Measurements from ENCODE around the gene PKP4.

DNA sequence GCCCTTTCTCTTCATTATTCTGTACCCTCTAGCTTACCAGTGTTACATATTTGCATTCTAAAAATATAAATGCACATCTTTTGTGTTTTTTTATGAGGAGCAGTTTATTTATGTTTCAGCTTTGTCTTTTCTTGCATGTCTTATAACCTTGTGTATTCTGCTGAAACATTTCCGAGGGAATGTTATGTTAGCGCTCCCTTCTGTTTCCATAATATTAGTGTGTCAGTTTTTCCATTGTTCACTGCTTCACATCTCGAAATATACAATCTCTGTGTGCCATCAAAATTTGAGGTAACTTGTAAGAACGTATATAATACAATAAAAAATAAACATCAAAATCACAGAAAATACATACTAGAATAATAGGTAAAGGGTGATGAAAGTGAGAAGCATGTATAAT, 153.3 kb downstream of the PKP4 start:
- no peak for TF ChIP-seq POLR2AphosphoS5 (IDR thresholded peaks at IDR 0.05; ENCODE audit: low read depth, low read length)
- no peak for TF ChIP-seq POLR2A (IDR thresholded peaks at IDR 0.05; ENCODE audit: control extremely low read depth in 1 of 2, low read depth in 2 of 2, low read length in 2 of 2)
- TF ChIP-seq SIX5 (IDR thresholded peaks at IDR 0.05; ENCODE audit: low read depth, low read length), result no peak
- TF ChIP-seq, protein P1, sequence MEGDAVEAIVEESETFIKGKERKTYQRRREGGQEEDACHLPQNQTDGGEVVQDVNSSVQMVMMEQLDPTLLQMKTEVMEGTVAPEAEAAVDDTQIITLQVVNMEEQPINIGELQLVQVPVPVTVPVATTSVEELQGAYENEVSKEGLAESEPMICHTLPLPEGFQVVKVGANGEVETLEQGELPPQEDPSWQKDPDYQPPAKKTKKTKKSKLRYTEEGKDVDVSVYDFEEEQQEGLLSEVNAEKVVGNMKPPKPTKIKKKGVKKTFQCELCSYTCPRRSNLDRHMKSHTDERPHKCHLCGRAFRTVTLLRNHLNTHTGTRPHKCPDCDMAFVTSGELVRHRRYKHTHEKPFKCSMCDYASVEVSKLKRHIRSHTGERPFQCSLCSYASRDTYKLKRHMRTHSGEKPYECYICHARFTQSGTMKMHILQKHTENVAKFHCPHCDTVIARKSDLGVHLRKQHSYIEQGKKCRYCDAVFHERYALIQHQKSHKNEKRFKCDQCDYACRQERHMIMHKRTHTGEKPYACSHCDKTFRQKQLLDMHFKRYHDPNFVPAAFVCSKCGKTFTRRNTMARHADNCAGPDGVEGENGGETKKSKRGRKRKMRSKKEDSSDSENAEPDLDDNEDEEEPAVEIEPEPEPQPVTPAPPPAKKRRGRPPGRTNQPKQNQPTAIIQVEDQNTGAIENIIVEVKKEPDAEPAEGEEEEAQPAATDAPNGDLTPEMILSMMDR (IDR thresholded peaks at IDR 0.05; ENCODE audit: control extremely low read depth in 1 of 3, insufficient read depth in 1 of 3, low read depth in 1 of 3, low read length in 3 of 3), result no peak
- no peak for TF ChIP-seq HDAC2 (IDR thresholded peaks at IDR 0.05; ENCODE audit: borderline replicate concordance in 1 of 2, low read depth in 2 of 2, low read length in 2 of 2)
- TF ChIP-seq RAD21 (IDR thresholded peaks at IDR 0.05 in 1 of 2, conservative IDR thresholded peaks at IDR 0.05 in 1 of 2; ENCODE audit: low read depth in 2 of 2, low read length in 2 of 2), result no peak
- TF ChIP-seq TAF1 (IDR thresholded peaks at IDR 0.05; ENCODE audit: low read depth, low read length), result no peak
- TF ChIP-seq SUZ12 (IDR thresholded peaks at IDR 0.05; ENCODE audit: low read length), result no peak
- TF ChIP-seq RFX5 (IDR thresholded peaks at IDR 0.05; ENCODE audit: borderline replicate concordance, low read depth, low read length), result no peak
- no peak for TF ChIP-seq RNF2 (IDR thresholded peaks at IDR 0.05; ENCODE audit: borderline replicate concordance, low read depth, low read length, missing control alignments, poor library complexity, severe bottlenecking)
- TF ChIP-seq, protein P2, sequence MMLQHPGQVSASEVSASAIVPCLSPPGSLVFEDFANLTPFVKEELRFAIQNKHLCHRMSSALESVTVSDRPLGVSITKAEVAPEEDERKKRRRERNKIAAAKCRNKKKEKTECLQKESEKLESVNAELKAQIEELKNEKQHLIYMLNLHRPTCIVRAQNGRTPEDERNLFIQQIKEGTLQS (IDR thresholded peaks at IDR 0.05; ENCODE audit: insufficient read depth, low read depth, low read length), result no peak
- no peak for TF ChIP-seq GABPA (IDR thresholded peaks at IDR 0.05; ENCODE audit: borderline replicate concordance, insufficient read depth, low read length)
- no peak for TF ChIP-seq EP300 (IDR thresholded peaks at IDR 0.05; ENCODE audit: borderline replicate concordance in 1 of 2, low read depth in 2 of 2, low read length in 2 of 2)
